ENCODE results near the gene POLG.

Gene POLG

DNA sequence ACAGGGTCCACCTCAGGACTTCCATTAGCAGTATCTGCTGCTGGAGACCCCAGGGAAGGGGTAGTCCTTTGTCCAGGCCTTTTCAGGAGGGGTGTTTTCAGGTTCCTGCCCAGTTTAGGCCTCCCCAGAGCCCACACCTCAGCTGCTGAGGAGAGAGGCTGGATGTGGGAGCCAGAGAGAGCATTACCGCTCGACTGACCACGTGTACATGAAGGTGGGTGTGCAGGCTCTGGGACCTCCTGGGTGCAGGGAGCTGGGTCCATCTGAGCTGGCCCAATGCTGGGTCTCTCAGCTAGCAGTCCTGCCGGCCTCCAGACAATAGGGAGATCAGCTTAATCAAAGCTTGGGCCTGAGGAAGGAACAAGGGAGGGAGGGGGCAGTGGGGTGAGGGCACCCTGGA, 29.1 kb upstream of the POLG start:
- DNase-seq (ENCODE audit: low spot score in 2 of 2), result no peak
- Mint-ChIP-seq H3K9me3 (no peaks in the 10 kb centered on the region), H3K4me3 (no peak overlapping the region), H3K36me3 (no peaks in the 10 kb centered on the region), H3K4me1 (peaks cover 40% of the 10 kb centered on the region), H3K27ac (no peak overlapping the region)
- ATAC-seq, result no peak

DNA sequence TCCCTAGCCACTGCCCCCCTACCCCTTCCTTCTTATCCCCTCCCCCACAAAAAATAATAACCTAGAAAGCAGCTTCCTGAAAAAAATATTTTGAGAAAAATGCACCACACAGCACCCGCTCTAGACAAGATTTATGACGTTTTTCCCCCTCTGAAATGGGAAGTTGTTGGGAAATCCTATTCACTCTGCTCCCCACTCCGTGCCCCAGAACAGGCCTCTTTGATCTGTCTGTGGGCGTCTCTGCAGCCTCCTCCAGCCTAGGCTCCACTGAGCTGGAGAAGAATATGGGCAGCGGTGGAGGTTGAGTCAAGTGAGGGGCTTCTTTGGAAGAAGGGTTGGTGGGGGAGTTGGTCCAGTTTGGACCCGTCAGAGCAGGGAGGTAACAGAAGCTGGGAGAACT, 28.5 kb upstream of the POLG start:
- no peak for ATAC-seq

DNA sequence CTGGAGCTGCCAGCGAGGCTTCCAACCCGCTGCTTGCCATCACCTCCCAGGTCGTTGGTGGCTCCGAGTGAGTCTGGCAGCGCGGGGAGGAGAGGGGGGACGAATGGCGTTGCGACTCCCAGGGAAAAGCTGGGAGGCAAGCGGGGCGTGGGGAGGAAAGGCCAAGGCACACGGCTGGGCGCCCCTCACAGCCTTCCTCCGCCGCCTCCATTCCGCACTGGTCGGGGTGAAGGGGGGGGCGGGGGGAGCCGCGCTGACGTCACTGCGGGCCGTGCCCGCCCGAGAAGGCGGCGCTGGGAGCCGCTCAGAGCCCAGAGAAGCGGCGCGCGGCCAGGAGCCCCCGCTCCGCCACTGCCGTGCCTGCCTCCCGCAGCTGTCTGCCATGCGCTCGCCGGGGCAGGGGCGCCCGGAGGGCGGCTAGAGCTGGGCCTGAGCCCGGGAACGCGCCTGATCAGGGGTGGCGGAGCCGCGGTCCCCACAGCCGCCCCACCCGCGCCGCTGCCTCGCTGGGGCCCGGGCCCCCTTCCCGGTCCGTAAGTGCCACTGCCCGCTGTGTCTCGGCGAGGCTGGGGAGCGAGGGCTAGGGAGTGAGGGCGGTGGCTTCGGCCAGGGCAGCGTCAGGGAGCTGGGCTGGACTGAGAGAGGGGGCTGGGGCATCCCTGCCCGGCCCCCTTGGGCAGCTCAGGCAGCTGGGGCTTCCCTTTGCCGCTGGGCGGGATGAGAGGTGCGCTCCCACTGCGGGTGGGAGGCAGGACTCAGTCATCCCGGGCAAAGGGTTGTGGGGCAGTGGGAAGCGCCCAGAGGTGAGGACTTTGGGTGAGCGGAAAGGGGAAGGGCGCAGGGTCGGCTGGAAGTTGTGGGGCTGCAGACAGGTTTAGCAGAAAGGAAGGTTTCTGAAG, 27.8 kb upstream of the POLG start:
- peaks cover 39% of the 10 kb centered on the region for H3K4me1 Mint-ChIP-seq
- no peak for ATAC-seq
- peak overlapping the region; percentile 21 for H3K4me3 Mint-ChIP-seq
- H3K9me3 Mint-ChIP-seq, result no peaks in the 10 kb centered on the region
- no peak for DNase-seq (ENCODE audit: low spot score in 2 of 2)
- no peaks in the 10 kb centered on the region for H3K36me3 Mint-ChIP-seq
- H3K27ac Mint-ChIP-seq, result no peak overlapping the region

More for the DNA sequence above, 28.5 kb upstream of the POLG start:
- Mint-ChIP-seq H3K9me3 (no peaks in the 10 kb centered on the region), H3K4me1 (peaks cover 40% of the 10 kb centered on the region), H3K27ac (no peak overlapping the region), H3K36me3 (no peaks in the 10 kb centered on the region), H3K4me3 (peak overlapping the region; percentile 13)
- no peak for DNase-seq (ENCODE audit: low spot score in 2 of 2)

GRCh38 chr15:89361451-89362202, 27.0 kb upstream of the POLG start:
- ATAC-seq, result peak; percentile 38

DNA sequence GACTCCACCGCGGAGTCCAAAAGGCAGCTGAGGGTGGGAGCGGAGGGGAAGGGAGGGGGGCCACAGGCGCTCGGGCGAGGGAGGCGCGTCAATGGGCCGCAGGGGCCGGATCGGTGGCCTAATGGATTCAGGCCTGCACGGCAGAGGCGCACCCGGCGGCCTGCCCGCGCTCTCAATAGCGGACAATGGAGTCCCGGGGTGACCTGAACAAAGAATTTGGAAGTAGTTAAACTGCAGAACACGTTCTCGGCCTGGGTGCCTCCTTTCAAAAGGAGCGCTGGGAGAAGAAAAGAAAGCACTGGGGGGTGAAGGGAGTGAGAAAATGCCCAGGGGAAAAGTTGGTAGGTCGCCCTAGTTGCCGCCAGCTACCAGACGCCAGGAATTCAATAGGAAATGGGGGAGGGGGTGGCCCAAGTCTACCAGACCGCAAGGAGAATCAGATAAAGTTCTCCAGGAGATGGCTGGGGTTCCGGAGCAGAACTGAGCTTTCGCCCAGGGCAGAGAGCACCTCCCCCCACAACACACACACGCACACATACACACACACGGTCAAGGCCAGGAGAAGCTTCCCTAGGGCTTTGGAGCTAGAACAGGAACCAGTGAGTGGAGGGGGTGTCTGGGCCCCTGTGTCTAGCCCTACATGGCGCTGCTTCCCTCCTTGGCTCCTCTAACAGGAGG, 25.8 kb upstream of the POLG start:
- no peaks in the 10 kb centered on the region for H3K36me3 Mint-ChIP-seq
- DNase-seq (ENCODE audit: low spot score in 2 of 2) (no peak), ATAC-seq (no peak)
- H3K4me3 Mint-ChIP-seq, result no peak overlapping the region
- H3K27ac Mint-ChIP-seq, result no peak overlapping the region
- peaks cover 28% of the 10 kb centered on the region for H3K4me1 Mint-ChIP-seq
- no peaks in the 10 kb centered on the region for H3K9me3 Mint-ChIP-seq

More at GRCh38 chr15:89361451-89362202, 27.0 kb upstream of the POLG start:
- Mint-ChIP-seq H3K36me3 (no peaks in the 10 kb centered on the region), H3K27ac (no peak overlapping the region), H3K4me1 (peaks cover 30% of the 10 kb centered on the region), H3K9me3 (no peaks in the 10 kb centered on the region), H3K4me3 (peak overlapping the region; percentile 21)
- DNase-seq (ENCODE audit: low spot score in 2 of 2), result peak; percentile 50 to 77

DNA sequence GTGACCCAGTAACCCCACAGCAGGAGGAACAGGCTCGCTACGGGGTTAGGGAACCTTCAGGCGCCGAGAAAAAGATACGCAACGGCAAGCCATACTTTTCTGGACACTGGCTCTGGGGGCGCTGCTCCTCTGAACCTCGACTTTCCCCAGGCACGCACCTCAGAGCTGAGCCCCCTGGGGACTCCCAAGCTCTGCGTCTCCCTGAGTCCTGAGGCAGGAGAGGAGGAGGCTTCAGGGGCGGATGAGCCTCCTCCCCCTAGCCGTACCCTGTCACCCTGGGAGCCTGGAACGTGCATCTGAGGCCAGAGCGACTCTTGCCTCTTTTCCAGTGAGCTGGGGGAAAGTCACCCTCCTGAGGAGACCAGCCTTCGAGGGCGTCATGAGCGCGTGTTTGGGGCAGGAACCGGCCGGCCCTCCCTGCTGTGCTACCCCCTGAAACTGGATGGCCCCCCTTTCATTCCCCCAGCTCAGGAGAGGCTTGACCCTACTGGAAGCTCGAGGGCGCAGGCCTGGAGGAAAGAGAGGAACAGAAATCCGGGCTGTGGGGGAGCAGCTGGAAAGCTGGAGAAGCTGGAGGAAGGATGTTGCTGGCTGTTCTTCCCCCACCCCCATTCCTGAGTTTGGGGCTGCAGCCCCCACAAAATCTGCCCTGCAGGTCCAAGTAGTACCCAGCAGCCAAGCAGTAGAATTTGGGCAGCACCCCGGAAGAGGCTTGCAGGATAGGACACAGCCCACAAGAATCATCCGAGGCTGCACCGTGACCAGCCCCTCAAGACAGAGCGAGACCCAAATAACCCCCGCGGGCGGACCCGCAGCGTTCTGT, 25.1 kb upstream of the POLG start:
- ATAC-seq (no peak), DNase-seq (ENCODE audit: low spot score in 2 of 2) (no peak)
- H3K4me3 Mint-ChIP-seq, result peak overlapping the region; percentile 70
- no peaks in the 10 kb centered on the region for H3K36me3 Mint-ChIP-seq
- no peak overlapping the region for H3K27ac Mint-ChIP-seq
- H3K9me3 Mint-ChIP-seq, result no peaks in the 10 kb centered on the region
- peaks cover 28% of the 10 kb centered on the region for H3K4me1 Mint-ChIP-seq

DNA sequence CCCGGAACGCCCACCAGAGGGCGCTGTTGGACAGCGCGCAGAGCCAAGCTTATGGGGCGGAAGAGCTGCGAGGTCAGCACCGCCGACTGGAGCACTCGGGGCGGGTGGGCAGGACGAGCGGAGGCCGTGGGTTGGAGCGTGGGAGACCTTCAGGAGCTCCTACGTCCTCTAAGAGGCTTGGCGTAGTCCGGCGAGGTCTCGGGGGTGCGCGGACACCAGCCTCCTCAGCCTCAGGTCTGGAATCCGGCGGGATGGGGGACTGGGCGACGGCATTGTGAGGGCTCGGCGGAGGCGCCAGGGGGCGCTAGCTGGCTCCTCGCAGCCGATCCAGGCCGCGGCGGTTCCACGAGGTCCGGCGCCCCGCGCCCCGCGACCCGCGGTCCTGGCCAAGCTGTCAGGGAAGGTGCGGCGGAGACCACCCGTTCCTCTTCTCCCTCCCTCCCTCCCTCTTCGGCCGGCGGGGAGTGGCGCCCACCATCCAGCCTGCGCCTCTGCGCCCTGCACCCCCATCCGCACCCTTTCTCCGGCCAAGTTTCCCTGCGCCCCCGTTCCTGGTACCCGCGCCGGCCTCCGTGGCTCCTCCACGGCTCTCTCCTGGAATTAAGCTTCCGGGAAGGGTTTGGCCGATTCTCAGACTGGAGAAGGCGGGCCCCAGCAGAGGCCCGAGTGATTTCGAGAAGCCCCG, 24.3 kb upstream of the POLG start:
- Mint-ChIP-seq H3K4me1 (peaks cover 28% of the 10 kb centered on the region), H3K36me3 (no peaks in the 10 kb centered on the region), H3K27ac (peak overlapping the region; percentile 45), H3K4me3 (peak overlapping the region; percentile 70), H3K9me3 (no peaks in the 10 kb centered on the region)
- DNase-seq (ENCODE audit: low spot score in 2 of 2) (peak; percentile 92 to 93), ATAC-seq (peak; percentile 91)

DNA sequence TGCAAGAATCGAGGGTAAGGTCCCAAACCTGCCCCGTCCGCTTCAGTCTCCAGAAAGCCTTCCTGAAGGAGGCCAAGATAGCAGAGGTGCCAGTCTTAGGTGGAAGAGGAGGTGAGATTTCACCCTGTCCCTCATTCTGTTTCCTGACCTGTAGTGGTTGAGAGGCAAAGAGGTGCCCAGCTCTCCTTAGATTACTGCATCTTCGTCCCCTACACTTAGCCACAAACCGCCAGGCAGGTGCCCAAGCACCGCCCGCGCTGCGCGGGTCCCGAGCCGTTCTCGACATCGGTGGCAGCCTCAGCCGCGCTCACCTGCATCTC, 23.8 kb upstream of the POLG start:
- H3K9me3 Mint-ChIP-seq, result no peaks in the 10 kb centered on the region
- peak; percentile 1 for ATAC-seq
- H3K4me3 Mint-ChIP-seq, result peak overlapping the region; percentile 70
- no peak for DNase-seq (ENCODE audit: low spot score in 2 of 2)
- H3K4me1 Mint-ChIP-seq, result peaks cover 27% of the 10 kb centered on the region
- peak overlapping the region; percentile 45 for H3K27ac Mint-ChIP-seq
- no peaks in the 10 kb centered on the region for H3K36me3 Mint-ChIP-seq

- no peak overlapping the region for H3K4me3 Mint-ChIP-seq
- no peak overlapping the region for H3K27ac Mint-ChIP-seq
- no peak for DNase-seq (ENCODE audit: low spot score in 2 of 2)
Observed at GRCh38 chr15:89356634-89357298, 22.1 kb upstream of the POLG start.

GRCh38 chr15:89353991-89354390, 19.4 kb upstream of the POLG start:
- H3K27ac Mint-ChIP-seq, result no peak overlapping the region
- ATAC-seq, result no peak
- H3K36me3 Mint-ChIP-seq, result no peaks in the 10 kb centered on the region
- DNase-seq (ENCODE audit: low spot score in 2 of 2), result no peak
- peaks cover 6% of the 10 kb centered on the region for H3K4me1 Mint-ChIP-seq
- no peaks in the 10 kb centered on the region for H3K9me3 Mint-ChIP-seq
- no peak overlapping the region for H3K4me3 Mint-ChIP-seq

More at GRCh38 chr15:89356634-89357298, 22.1 kb upstream of the POLG start:
- H3K4me1 Mint-ChIP-seq, result peaks cover 18% of the 10 kb centered on the region
- no peaks in the 10 kb centered on the region for H3K9me3 Mint-ChIP-seq
- no peak for ATAC-seq
- no peaks in the 10 kb centered on the region for H3K36me3 Mint-ChIP-seq

- ATAC-seq, result no peak
- Mint-ChIP-seq H3K4me1 (peaks cover 11% of the 10 kb centered on the region), H3K4me3 (no peak overlapping the region)
Observed at GRCh38 chr15:89352476-89352875, 17.9 kb upstream of the POLG start.

GRCh38 chr15:89349206-89349558, 14.6 kb upstream of the POLG start:
- no peak overlapping the region for H3K4me3 Mint-ChIP-seq

More at GRCh38 chr15:89352476-89352875, 17.9 kb upstream of the POLG start:
- Mint-ChIP-seq H3K27ac (no peak overlapping the region), H3K36me3 (no peaks in the 10 kb centered on the region), H3K9me3 (no peaks in the 10 kb centered on the region)
- no peak for DNase-seq (ENCODE audit: low spot score in 2 of 2)

GRCh38 chr15:89346516-89347231, 12.1 kb upstream of the POLG start:
- H3K4me1 Mint-ChIP-seq, result peaks cover 11% of the 10 kb centered on the region

More at GRCh38 chr15:89349206-89349558, 14.6 kb upstream of the POLG start:
- peak; percentile 43 for ATAC-seq
- Mint-ChIP-seq H3K36me3 (no peaks in the 10 kb centered on the region), H3K9me3 (no peaks in the 10 kb centered on the region), H3K4me1 (peaks cover 11% of the 10 kb centered on the region), H3K27ac (peak overlapping the region; percentile 45)
- no peak for DNase-seq (ENCODE audit: low spot score in 2 of 2)

More at GRCh38 chr15:89346516-89347231, 12.1 kb upstream of the POLG start:
- no peak for ATAC-seq
- DNase-seq (ENCODE audit: low spot score in 2 of 2), result no peak
- Mint-ChIP-seq H3K36me3 (no peaks in the 10 kb centered on the region), H3K9me3 (no peaks in the 10 kb centered on the region), H3K4me3 (no peak overlapping the region), H3K27ac (no peak overlapping the region)
